OCI-LY7 (cell line): ENCODE results near the gene COL4A1. TPM values are rescaled to one million over a fixed set of nuclear protein-coding genes. Genes with fewer than 3 reads are reported as not detected.

Source experiments
- BruUV-seq: library from RNA; stranded (reverse); fragments of 400-500 nt; replicated peaks from 2 replicates; lab custom pipeline; 2021; lab: Mats Ljungman, UMichigan
- CTCF ChIA-PET: fragments of 300-600 bp; sonication (Branson Sonifier 250); formaldehyde crosslinking; loops from one replicate; lab custom pipeline; 2022; ENCODE audit warnings: antibody characterized with exemption; ENCODE audit not compliant: unreplicated experiment; lab: Charles Lee
- POLR2A ChIA-PET: fragments of 300-600 bp; sonication (Branson Sonifier 250); formaldehyde crosslinking; loops from one replicate; lab custom pipeline; 2022; ENCODE audit warnings: antibody characterized with exemption; lab: Charles Lee
- DNase-seq: peaks from one replicate; pipeline ENCODE4 v3.0.0-alpha.2; 2015; ENCODE audit warnings: low spot score
- H2AFZ ChIP-seq: fragments of 200-600 bp; sonication (generic), shearing (Covaris generic); 2 replicates; pipeline ENCODE4 v1.6.1; 2014; ENCODE audit warnings: mild to moderate bottlenecking, antibody characterized with exemption, low read length, moderate library complexity
- H3K27ac ChIP-seq: fragments of 200-600 bp; sonication (generic); 2 replicates; pipeline ENCODE4 v1.5.1; 2014; ENCODE audit warnings: mixed run types, low read depth, mild to moderate bottlenecking, moderate library complexity, low read length, inconsistent platforms; ENCODE audit not compliant: poor library complexity, severe bottlenecking
- H3K36me3 ChIP-seq: fragments of 200-600 bp; sonication (generic); 2 replicates; pipeline ENCODE4 v1.6.1; 2014; ENCODE audit warnings: mild to moderate bottlenecking, antibody characterized with exemption, low read length, moderate library complexity, mixed read lengths; ENCODE audit not compliant: insufficient read depth
- H3K4me1 ChIP-seq: fragments of 200-600 bp; sonication (generic); 2 replicates; pipeline ENCODE4 v1.5.1; 2014; ENCODE audit warnings: mild to moderate bottlenecking, low read length; ENCODE audit not compliant: insufficient read depth, poor library complexity, severe bottlenecking
- H3K4me2 ChIP-seq: fragments of 200-600 bp; sonication (generic); 2 replicates; pipeline ENCODE4 v1.6.1; 2014; ENCODE audit warnings: mild to moderate bottlenecking, low read length
- H3K4me3 ChIP-seq: fragments of 200-600 bp; sonication (generic); 2 replicates; pipeline ENCODE4 v1.5.1; 2014; ENCODE audit warnings: mild to moderate bottlenecking, low read depth, low read length; ENCODE audit not compliant: poor library complexity, severe bottlenecking
- H3K79me2 ChIP-seq: fragments of 200-600 bp; sonication (generic); 2 replicates; pipeline ENCODE4 v1.6.1; 2016; ENCODE audit warnings: low read depth, mild to moderate bottlenecking, low read length, moderate library complexity, mixed read lengths; ENCODE audit not compliant: insufficient read depth
- H3K9me2 ChIP-seq: fragments of 200-600 bp; sonication (generic); 2 replicates; pipeline ENCODE4 v1.6.1; 2016; ENCODE audit warnings: mild to moderate bottlenecking, low read length, mixed read lengths; ENCODE audit not compliant: insufficient read depth
- H3K9me3 ChIP-seq: fragments of 200-600 bp; sonication (generic); 2 replicates; pipeline ENCODE4 v1.6.1; 2014; ENCODE audit warnings: mild to moderate bottlenecking, mixed run types, low read length, mixed read lengths
- H4K20me1 ChIP-seq: fragments of 200-600 bp; sonication (generic); 2 replicates; pipeline ENCODE4 v1.6.1; 2014; ENCODE audit warnings: mild to moderate bottlenecking, antibody characterized with exemption, low read length, moderate library complexity, mixed read lengths; ENCODE audit not compliant: insufficient read depth
- CTCF ChIP-seq: fragments of 200-600 bp; sonication (generic); conservative IDR thresholded peaks from 2 replicates; pipeline ENCODE4 v1.5.1; 2014; ENCODE audit warnings: mild to moderate bottlenecking, antibody characterized with exemption, low read length, moderate library complexity, mixed read lengths
- EZH2phosphoT487 ChIP-seq: fragments of 200-600 bp; sonication (generic); IDR thresholded peaks from 2 replicates; pipeline ENCODE4 v1.6.1; 2018; ENCODE audit warnings: low read depth, borderline replicate concordance, mild to moderate bottlenecking, mixed run types, antibody characterized with exemption, low read length, moderate library complexity, mixed read lengths
- intact Hi-C: fragments of 100-400 bp; cut with micrococcal nuclease; formaldehyde crosslinking; loops from one replicate; pipeline ENCODE4 v1.10.0; 2022; ENCODE audit not compliant: unreplicated experiment
- total RNA-seq, 2 experiments: library from RNA; depleted of rRNA in 1 of 2; stranded (reverse); fragments of >200 nt in 1 of 2; shearing (Covaris generic) in 1 of 2; gene quantifications; 2 replicates each; pipeline ENCODE4 v1.2.3, GENCODE V29; 2014 to 2022

The COL4A1 gene
- total RNA-seq, 2 experiments from 2014 or later = 0.06 TPM; not detected in 1

GRCh38 chr13:110245416-110245899, 61.5 kb downstream of the COL4A1 start:
- intact Hi-C loops = no loop called here
- CTCF ChIA-PET = no interaction called here
- H2AFZ ChIP-seq = no peak overlapping the region
- no peaks in the 10 kb centered on the region for H3K79me2 ChIP-seq
- POLR2A ChIA-PET = interaction anchor here (0.7 kb wide), 1 partner anchor 18 kb away, joined by 3 read pairs; no protein-coding TSS in a partner anchor
- no peak for DNase-seq
- H3K36me3 ChIP-seq = no peaks in the 10 kb centered on the region
- H3K4me2 ChIP-seq = no peak overlapping the region
- no peak overlapping the region for H3K4me3 ChIP-seq
- no peaks in the 10 kb centered on the region for H3K4me1 ChIP-seq
- H4K20me1 ChIP-seq = no peaks in the 10 kb centered on the region
- no peak overlapping the region for H3K27ac ChIP-seq
- no peaks in the 10 kb centered on the region for H3K9me3 ChIP-seq
- H3K9me2 ChIP-seq = no peaks in the 10 kb centered on the region
- BruUV-seq = no TSS peak
- no peak for TF ChIP-seq EZH2phosphoT487
- TF ChIP-seq CTCF = no peak

- Histone ChIP-seq H3K4me2 (no peak overlapping the region), H3K9me3 (no peaks in the 10 kb centered on the region), H3K9me2 (no peaks in the 10 kb centered on the region), H3K27ac (no peak overlapping the region), H3K4me1 (no peaks in the 10 kb centered on the region), H3K79me2 (no peaks in the 10 kb centered on the region), H3K4me3 (no peak overlapping the region), H2AFZ (no peak overlapping the region), H3K36me3 (no peaks in the 10 kb centered on the region), H4K20me1 (no peaks in the 10 kb centered on the region)
- ChIA-PET POLR2A (no interaction called here), CTCF (no interaction called here)
- intact Hi-C loops = no loop called here
- BruUV-seq = no TSS peak
- TF ChIP-seq EZH2phosphoT487 = no peak
- TF ChIP-seq CTCF = no peak
- no peak for DNase-seq
Measured at GRCh38 chr13:110244976-110245375, 62.0 kb downstream of the COL4A1 start.

- ChIA-PET CTCF (no interaction called here), POLR2A (no interaction called here)
- Histone ChIP-seq H3K36me3 (no peaks in the 10 kb centered on the region), H3K4me2 (no peak overlapping the region), H2AFZ (no peak overlapping the region), H3K27ac (no peak overlapping the region), H3K4me1 (no peaks in the 10 kb centered on the region), H3K79me2 (no peaks in the 10 kb centered on the region), H3K4me3 (no peak overlapping the region), H4K20me1 (no peaks in the 10 kb centered on the region), H3K9me2 (no peaks in the 10 kb centered on the region), H3K9me3 (no peaks in the 10 kb centered on the region)
- intact Hi-C loops = no loop called here
- TF ChIP-seq EZH2phosphoT487 = no peak
- no peak for TF ChIP-seq CTCF
- no TSS peak for BruUV-seq
- DNase-seq = no peak
Measured at GRCh38 chr13:110244071-110244830, 62.7 kb downstream of the COL4A1 start.
